ENCODE measurements around the gene ATG3. TPM values are rescaled to one million over a fixed set of nuclear protein-coding genes. Genes with fewer than 3 reads are reported as not detected.

The ATG3 gene
- total RNA-seq, 2 donors from 2014 or later = 36.3 to 42.1 TPM

- no peak overlapping the region for H3K4me3 Mint-ChIP-seq
- 90 to 96% methylated on average over 2 to 7 of the region's 7 CpGs for WGBS, 2 experiments (ENCODE audit: insufficient coverage in 1 of 2, insufficient read length in 1 of 2)
- H3K4me1 Mint-ChIP-seq = no peaks in the 10 kb centered on the region
- Histone ChIP-seq H3K27me3 (ENCODE audit: control insufficient read depth, insufficient read depth, low read length, poor library complexity, severe bottlenecking) (no peaks in the 10 kb centered on the region), H3K27ac (ENCODE audit: low read depth, low read length) (no peak overlapping the region), H3K36me3 (ENCODE audit: control insufficient read depth, insufficient read depth, low read length) (no peaks in the 10 kb centered on the region), H3K4me3 (ENCODE audit: low read length) (no peak overlapping the region), H3K9ac (ENCODE audit: extremely low read depth, low read length, poor library complexity, severe bottlenecking) (no peak overlapping the region), H3K4me1 (ENCODE audit: control insufficient read depth, insufficient read depth, low read length) (no peaks in the 10 kb centered on the region), H3K9me3 (ENCODE audit: control insufficient read depth, low read length) (no peaks in the 10 kb centered on the region)
- no peaks in the 10 kb centered on the region for H3K9me3 Mint-ChIP-seq
- H3K36me3 Mint-ChIP-seq (ENCODE audit: low read depth) = no peaks in the 10 kb centered on the region
- no peak for DNase-seq
- H3K27ac Mint-ChIP-seq = no peak overlapping the region
- H3K27me3 Mint-ChIP-seq (ENCODE audit: insufficient read depth) = no peaks in the 10 kb centered on the region
- no peak for TF ChIP-seq CTCF (conservative IDR thresholded peaks at IDR 0.05)
Observed at GRCh38 chr3:112486811-112487505, 74.8 kb downstream of the ATG3 start.

GRCh38 chr3:112484352-112484751 lies 77.4 kb downstream of the ATG3 start:
- Mint-ChIP-seq H3K27me3 (ENCODE audit: insufficient read depth) (no peaks in the 10 kb centered on the region), H3K9me3 (peaks cover 4% of the 10 kb centered on the region), H3K4me1 (no peaks in the 10 kb centered on the region), H3K4me3 (no peak overlapping the region), H3K27ac (no peak overlapping the region), H3K36me3 (ENCODE audit: low read depth) (peaks cover 4% of the 10 kb centered on the region)
- H3K4me1 ChIP-seq (ENCODE audit: control insufficient read depth, insufficient read depth, low read length) = no peaks in the 10 kb centered on the region
- H3K9me3 ChIP-seq (ENCODE audit: control insufficient read depth, low read length) = no peaks in the 10 kb centered on the region
- no peaks in the 10 kb centered on the region for H3K36me3 ChIP-seq (ENCODE audit: control insufficient read depth, insufficient read depth, low read length)
- no peak for DNase-seq
- no peak for TF ChIP-seq CTCF (conservative IDR thresholded peaks at IDR 0.05)
- H3K9ac ChIP-seq (ENCODE audit: extremely low read depth, low read length, poor library complexity, severe bottlenecking) = no peak overlapping the region
- H3K27ac ChIP-seq (ENCODE audit: low read depth, low read length) = no peak overlapping the region
- 89 to 100% methylated on average over 2 to 4 of the region's 4 CpGs for WGBS, 2 experiments (ENCODE audit: insufficient coverage in 1 of 2, insufficient read length in 1 of 2)
- H3K4me3 ChIP-seq (ENCODE audit: low read length) = no peak overlapping the region
- H3K27me3 ChIP-seq (ENCODE audit: control insufficient read depth, insufficient read depth, low read length, poor library complexity, severe bottlenecking) = no peaks in the 10 kb centered on the region

- Histone ChIP-seq H3K4me3 (ENCODE audit: low read length) (no peak overlapping the region), H3K9ac (ENCODE audit: extremely low read depth, low read length, poor library complexity, severe bottlenecking) (no peak overlapping the region), H3K36me3 (ENCODE audit: control insufficient read depth, insufficient read depth, low read length) (no peaks in the 10 kb centered on the region), H3K4me1 (ENCODE audit: control insufficient read depth, insufficient read depth, low read length) (no peaks in the 10 kb centered on the region), H3K9me3 (ENCODE audit: control insufficient read depth, low read length) (no peaks in the 10 kb centered on the region), H3K27me3 (ENCODE audit: control insufficient read depth, insufficient read depth, low read length, poor library complexity, severe bottlenecking) (no peaks in the 10 kb centered on the region), H3K27ac (ENCODE audit: low read depth, low read length) (no peak overlapping the region)
- peaks cover 4% of the 10 kb centered on the region for H3K9me3 Mint-ChIP-seq
- no peak overlapping the region for H3K4me3 Mint-ChIP-seq
- no peaks in the 10 kb centered on the region for H3K27me3 Mint-ChIP-seq (ENCODE audit: insufficient read depth)
- H3K4me1 Mint-ChIP-seq = no peaks in the 10 kb centered on the region
- H3K27ac Mint-ChIP-seq = no peak overlapping the region
- no peak for TF ChIP-seq CTCF (conservative IDR thresholded peaks at IDR 0.05)
- peaks cover 4% of the 10 kb centered on the region for H3K36me3 Mint-ChIP-seq (ENCODE audit: low read depth)
- DNase-seq = no peak
- WGBS, 2 experiments (ENCODE audit: insufficient coverage in 1 of 2, insufficient read length in 1 of 2) = 100% methylated on average over 1 of the region's 1 CpG; no CpG with 5 or more reads in 1 of the 2 experiments
Observed at GRCh38 chr3:112482675-112483074, 79.1 kb downstream of the ATG3 start.

Other genes starting within 250 kb of the ATG3 start
- gene CD200, start 228.8 kb downstream of the ATG3 start, total RNA-seq = 10 to 100 TPM; 49.2 to 58.6 TPM
- not detected for gene BTLA, start 62.5 kb downstream of the ATG3 start, total RNA-seq
- 10 to 100 TPM; 39.9 to 43.2 TPM for gene SLC35A5, start 83 bp upstream of the ATG3 start, total RNA-seq
- gene CCDC80, start 79.2 kb upstream of the ATG3 start, total RNA-seq = 10 to 100 TPM in 1 of 2 donors, 1 to 10 TPM in 1; 4.6 to 31.5 TPM

Data from endodermal cell (in vitro differentiated cells).